GM18526 (cell line): ENCODE results near the gene COA3.

Experiments
- POLR2A ChIP-seq: IDR thresholded peaks from 3 replicates; pipeline ENCODE4 v1.6.1; 2011; ENCODE audit not compliant: insufficient read length; ENCODE audit errors: extremely low read depth

The COA3 gene

DNA sequence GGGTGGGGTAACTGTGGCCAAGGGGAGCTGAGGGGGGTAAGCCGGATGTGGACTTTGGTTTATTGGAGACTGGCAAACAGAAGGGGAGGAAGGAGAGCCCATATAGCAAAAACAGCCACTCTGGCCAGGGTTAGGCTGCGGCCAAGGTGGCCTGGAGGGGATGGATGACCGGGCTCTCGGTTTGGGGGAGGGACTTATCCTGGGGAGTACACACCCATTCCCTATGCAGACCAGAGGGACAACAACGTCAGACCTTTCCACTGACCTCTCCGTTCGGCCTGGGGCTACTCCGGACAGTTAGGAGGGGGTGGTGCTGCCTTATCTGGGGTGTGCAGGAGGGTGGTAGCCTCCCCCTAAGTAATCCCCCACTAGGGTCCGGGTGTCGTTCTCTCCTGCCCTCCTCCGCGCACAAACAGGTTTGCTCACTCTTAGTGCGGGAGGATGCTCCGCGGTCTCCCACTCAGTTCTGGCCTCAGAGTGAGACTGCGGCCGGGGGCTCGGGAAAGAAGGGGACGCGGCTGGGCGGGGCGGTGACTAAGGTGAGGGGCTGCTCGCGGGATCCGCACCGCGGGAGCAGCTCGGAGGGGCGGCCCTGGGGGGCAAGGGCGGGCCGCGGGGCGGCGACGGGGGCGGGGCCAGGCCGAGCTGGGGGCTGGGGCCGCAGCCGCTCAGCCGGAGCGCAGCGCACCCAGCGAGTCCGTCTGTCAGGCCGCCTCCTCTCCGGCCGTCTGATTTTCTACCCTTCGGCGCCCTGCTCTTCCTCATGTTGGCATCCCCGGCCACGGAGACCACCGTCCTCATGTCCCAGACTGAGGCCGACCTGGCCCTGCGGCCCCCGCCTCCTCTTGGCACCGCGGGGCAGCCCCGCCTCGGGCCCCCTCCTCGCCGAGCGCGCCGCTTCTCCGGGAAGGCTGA, 18.3 kb downstream of the COA3 start, which contains the start of gene WNK4:
Gene WNK4 (plus strand): TSS at position 675 of the 915 bp plus-strand sequence. CDS start 89 bp downstream, at position 764.
- no peak for TF ChIP-seq POLR2A

DNA sequence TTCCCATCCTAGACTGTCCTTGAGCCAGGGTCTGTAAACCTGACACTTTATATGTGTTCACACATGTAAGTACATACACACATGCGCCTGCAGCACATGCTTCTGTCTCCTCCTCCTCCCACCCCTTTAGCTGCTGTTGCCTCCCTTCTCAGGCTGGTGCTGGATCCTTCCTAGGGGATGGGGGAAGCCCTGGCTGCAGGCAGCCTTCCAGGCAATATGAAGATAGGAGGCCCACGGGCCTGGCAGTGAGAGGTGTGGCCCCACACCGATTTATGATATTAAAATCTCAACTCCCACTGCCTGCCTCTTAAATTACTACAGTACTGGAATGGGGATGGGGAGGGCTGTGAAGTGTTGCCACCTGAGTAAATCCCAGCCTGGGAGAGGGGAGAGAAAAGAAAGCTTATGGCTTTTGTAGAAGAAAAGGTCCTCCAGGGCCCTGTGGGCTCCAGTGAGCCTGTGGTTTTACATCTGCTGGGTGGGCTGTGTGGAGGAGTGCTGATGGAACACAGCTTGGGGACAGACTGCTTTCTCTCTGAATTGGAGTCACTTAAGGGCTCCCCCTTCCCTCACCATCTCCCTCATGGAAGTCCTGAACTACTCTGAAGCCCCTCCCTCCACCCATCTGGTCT, 19.1 kb downstream of the COA3 start:
- TF ChIP-seq POLR2A = no peak

DNA sequence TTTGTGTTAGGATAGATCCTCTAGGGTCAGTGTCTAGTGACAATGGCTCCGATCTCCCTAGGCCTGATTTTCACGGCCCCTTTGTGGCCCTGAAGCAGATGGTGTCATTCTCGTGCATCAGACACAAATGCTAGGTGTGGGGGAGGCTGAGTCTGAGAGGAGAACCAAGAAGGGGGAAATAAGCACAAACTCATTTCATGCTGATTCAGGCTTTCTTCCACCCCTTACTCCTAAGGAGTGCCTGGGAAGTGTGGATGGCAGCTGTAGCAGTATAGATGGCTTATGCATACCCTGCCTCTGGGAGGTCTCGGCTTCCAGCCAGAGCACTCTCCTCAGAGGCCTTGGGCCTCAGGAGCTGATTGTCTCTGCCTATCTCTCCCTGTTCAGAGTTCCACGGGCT, 19.9 kb downstream of the COA3 start:
- no peak for TF ChIP-seq POLR2A

DNA sequence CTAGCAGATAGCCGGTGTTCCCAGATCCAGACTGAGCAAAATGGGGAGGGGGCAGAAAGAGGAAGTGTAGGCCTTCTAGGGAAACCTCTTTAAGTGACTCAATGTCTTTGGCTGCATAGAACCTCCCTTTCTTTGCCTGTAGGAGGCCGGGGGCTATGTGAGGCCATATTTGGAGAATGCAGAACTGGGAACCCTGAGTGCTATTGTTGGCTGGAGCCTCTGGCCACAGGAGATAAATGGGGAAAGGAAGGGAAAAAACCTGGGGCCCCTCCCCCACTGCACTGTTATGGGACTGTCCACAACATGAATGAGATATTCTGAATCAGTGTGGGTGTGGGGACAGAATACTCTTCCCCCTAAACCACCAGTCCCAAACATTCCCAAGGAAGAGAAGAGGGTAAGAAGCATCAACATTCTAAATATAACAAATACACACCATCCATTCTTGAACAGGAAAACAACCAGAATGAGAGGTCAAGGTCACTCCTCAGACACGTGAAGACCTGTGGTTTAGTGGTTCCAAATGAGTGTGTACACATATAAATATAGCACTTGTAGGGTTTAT, 22.9 kb downstream of the COA3 start:
- TF ChIP-seq POLR2A = no peak

DNA sequence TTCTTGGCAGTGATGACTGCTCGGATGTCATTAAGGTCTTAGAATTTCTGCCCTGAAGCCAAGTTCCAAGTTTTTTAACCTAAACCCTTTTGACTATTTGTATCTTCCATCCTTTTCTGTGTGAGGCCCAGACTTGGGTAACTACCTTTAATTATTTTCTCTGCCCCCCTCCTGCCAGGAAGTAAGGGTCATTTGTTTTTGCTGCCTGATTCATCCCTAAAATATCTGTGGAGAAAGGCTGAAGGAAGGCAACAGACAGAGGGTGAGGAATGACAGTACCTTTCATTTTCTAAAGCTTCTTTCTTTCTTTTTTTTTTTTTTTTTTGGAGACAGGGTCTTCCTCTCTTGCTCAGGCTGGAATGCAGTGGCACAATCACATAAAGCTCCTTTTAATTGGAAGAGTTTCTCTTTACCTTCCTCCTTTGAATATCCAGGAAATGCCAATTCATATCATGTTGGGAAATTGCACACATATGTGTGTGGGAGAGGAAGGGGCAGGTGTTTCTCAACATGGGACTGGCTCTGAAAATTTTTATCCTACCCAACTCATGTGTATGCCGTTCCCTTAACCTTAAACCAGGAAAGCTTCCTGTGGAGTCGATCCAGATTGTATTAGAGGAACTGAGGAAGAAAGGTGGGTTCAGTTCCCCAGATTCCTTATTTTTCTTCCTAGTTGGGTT, 24.3 kb downstream of the COA3 start:
- no peak for TF ChIP-seq POLR2A

DNA sequence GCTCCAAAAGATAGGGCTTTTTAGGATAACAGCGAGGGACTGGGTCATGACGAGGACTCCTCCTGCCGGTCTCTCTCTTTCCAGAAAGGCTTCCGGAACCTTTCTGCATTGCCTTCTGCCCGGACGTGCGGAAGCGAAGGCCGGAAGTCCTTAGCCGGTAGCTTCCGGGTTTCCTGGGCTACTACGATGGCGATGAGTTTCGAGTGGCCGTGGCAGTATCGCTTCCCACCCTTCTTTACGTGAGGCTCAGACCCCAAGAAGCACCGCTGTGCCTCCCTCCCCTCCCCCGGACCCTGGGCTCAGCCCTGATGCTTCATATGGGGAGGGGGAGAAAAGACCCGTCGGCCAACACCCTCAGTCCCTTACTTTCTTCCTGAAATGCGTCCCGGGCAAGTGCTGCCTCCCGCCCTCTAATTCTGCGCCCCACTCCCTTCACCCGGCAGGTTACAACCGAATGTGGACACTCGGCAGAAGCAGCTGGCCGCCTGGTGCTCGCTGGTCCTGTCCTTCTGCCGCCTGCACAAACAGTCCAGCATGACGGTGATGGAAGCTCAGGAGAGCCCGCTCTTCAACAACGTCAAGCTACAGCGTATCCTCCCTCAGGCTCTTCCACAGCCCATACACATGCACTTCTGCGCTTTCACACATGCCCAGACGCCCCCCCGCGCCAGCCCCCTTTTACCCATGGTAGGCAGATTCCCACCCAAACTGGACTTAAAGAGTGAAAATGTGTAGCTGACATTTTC, 25.0 kb downstream of the COA3 start, which contains the start of gene VPS25:
Gene VPS25 (plus strand): TSS at position 160 of the 746 bp plus-strand sequence. CDS start 27 bp downstream, at position 187.
- TF ChIP-seq POLR2A = peak; percentile 94

DNA sequence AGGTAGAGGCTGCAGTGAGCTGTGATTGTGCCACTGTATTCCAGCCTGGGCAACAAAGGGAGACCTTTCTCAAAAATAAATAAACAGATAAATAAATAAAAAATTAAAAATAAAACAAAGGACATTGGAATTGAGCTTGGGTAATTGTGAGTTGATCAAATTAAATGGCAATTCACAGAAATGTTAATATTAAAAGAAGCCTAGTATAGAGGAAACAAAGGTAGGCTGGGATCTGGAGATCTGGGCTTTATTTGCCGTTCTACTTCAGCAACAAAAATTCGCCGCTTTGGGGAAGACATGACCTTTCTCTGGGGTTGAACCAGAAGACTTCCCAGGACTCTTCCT, 25.6 kb downstream of the COA3 start:
- TF ChIP-seq POLR2A = no peak

DNA sequence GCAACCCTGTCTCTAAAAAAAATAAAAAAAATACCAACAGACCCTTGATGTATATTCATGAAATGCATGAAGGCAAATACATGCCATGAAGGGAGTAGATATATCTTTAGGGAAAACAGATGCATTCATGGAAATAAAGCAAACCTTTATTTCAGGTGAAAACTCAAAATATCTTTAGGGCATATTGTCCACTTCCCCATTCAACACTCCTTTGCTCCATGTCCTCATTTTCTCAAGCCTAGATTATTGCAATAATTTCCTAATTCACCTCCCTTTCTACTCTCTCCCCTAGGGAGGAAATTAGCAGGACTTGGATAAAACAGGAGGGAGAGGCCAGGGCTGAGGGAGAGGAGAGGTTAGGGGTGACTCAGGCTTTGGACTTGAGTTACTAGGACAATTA, 31.0 kb downstream of the COA3 start:
- no peak for TF ChIP-seq POLR2A

DNA sequence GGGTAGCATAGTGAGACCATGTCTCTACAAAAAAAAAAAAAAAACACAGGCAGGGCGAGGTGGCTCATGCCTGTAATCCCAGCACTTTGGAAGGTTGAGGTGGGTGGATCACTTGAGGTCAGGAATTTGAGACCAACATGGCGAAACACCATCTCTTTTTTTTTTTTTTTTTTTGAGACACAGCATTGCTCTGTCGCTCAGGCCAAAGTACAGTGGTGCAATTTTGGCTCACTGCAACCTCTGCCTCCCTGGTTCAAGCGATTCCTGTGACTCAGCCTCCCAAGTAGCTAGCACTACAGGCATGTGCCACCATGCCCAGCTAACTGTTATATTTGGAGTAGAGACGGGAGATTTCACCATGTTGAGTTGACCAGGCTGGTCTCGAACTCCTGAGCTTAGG, 32.4 kb downstream of the COA3 start:
- TF ChIP-seq POLR2A = no peak

DNA sequence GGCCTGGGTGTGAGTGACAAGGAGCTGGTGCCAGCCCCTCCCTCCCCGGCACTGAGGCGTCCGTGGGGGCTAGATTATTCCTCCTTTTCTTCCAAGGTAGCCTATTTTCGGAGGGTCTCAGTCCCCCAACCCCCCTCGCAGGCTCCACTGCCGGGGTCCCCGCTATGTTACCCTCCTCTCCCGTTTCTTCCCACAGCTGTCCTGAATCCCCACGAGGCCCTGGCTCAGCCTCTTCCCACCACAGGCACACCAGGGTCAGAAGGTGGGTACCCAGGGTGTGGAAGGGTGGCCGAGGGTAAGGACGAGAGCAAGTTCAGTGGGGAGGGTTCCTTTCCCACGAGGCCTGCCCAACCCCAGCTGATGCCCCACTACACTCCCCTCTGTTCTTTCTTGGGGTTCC, 36.9 kb downstream of the COA3 start:
- no peak for TF ChIP-seq POLR2A

DNA sequence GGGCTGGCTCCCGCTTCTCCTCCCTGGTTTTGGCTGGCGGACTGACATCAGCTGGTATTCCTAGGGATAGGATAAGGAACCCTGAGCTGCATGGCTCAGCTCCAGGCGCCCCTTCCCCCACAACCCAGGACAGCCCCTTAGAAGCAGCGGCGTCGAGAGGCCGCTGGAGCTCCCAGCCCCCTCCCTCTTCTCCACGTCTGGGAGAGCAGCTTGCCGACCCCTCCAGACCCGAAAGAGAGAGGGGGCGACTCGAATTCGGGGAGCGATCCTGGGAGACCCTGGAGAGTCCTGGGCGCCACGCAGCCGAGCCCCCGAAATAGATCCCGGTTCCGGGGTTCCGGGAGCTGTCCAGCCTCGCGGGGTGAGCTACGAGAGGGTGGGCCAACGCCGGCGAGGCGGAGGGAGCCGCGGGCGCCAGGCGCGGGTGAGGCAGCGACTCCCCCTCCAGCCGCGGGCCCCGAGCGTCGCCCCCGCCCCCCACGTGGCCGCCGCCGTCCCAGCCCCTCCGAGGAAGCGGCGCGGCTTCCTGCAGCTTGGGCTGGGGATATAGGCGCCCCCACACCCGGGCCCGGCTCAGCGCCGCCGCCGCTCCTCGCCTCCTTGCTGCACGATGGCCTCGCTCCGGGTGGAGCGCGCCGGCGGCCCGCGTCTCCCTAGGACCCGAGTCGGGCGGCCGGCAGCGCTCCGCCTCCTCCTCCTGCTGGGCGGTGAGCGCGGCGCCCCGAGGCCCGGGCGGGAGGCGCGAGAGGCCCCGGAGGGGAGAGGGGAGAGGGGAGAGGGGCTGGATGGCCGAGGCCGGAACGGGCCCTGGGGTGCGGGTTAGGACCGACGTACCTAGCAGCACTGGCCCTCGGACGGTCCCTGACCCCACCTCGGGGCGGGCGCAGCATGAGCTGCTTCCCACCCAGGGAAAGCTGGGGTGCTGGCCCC, 37.6 kb downstream of the COA3 start, which contains the start of gene RAMP2:
Gene RAMP2 (plus strand): TSS at position 576 of the 930 bp plus-strand sequence. CDS start 35 bp downstream, at position 611.
- no peak for TF ChIP-seq POLR2A

DNA sequence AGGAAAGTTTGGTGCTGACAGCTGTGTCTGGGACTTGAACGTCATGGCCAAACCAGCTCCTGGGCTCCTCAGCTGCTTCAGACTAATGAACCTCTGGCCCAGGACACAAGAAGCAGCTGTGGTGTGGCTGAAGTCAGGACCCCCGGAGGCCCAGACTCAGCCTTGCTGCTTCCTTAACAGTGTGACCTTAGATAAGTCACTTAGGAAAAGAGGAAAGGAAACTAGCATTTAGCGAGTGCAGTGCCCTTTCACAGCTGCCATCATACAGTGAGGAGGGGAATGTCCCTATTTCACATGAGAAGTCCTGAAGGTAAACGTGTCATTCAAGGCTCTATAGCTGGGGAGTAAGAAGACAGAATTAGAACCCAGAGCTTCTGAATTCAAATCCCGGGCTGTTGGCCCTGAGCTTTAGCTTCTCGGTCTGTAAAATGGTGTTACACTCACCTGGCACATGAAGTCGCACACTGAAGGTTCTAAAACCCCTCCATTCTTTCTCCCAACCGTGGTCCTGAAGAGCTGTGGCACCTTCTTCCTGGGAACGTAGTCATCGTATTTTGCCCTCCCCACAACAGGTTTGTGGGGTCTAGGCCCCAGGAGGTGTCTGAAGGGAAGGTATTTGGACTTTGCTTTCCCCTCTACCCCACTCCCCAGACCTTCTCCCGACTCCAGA, 38.4 kb downstream of the COA3 start:
- TF ChIP-seq POLR2A = no peak

DNA sequence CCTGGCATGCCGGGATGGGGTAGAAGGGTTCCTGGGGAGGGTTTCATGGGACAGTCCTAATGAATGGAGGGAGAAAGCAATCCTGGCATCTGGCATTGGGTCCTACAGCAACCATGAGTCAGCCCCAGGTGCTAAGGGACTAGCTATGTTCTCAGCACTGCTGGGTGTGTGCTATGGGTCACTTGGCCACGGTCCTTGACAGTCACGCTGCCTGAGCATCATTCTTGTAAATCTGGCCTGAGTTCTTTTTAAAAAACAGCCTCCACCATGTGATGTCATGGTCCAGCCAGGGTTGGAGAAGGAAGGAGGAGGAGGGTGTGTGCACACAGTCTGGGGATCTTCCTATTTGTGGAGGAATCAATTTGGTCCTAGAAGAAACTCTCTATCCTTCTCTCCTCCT, 43.7 kb downstream of the COA3 start:
- TF ChIP-seq POLR2A = no peak
